GM23338 (cell line): ENCODE results near the gene PHYHD1. TPM values are rescaled to one million over a fixed set of nuclear protein-coding genes. Genes with fewer than 3 reads are reported as not detected.
A peak's percentile ranks its signal among the peaks of the same experiment; 100 is the strongest.
"Not testable (repeated sequence)": the region's sequence is repeated elsewhere in the genome, so short reads cannot be mapped to it uniquely, and the experiment has no call there.

Experiments used
- ATAC-seq: fragments of 200-7000 bp; cut with Tn5 transposase; 3 replicates; pipeline ENCODE4 v1.9.1; 2020
- DNase-seq: peaks from one replicate; pipeline ENCODE4 v3.0.0-alpha.2; 2015; ENCODE audit warnings: low spot score
- H2AFZ ChIP-seq: fragments of 200-600 bp; sonication (generic); 2 replicates; pipeline ENCODE4 v1.8.0; 2016; ENCODE audit warnings: antibody characterized with exemption, mild to moderate bottlenecking, moderate library complexity
- H3F3A ChIP-seq: fragments of 200-600 bp; sonication (generic); replicated peaks from 2 replicates; pipeline ENCODE4 v1.8.0; 2017; ENCODE audit warnings: antibody characterized with exemption, mixed run types, low read depth
- H3K27ac ChIP-seq: fragments of 200-600 bp; sonication (generic); 2 replicates; pipeline ENCODE4 v1.6.1; 2016; ENCODE audit warnings: low read depth
- H3K27me3 ChIP-seq: fragments of 200-600 bp; sonication (generic); 2 replicates; pipeline ENCODE4 v1.8.0; 2016; ENCODE audit warnings: mild to moderate bottlenecking, mixed run types, moderate library complexity; ENCODE audit not compliant: insufficient read depth
- H3K36me3 ChIP-seq: fragments of 200-600 bp; sonication (generic); 2 replicates; pipeline ENCODE4 v1.8.0; 2016; ENCODE audit warnings: mild to moderate bottlenecking; ENCODE audit not compliant: insufficient read depth
- H3K4me1 ChIP-seq: fragments of 200-600 bp; sonication (generic); 2 replicates; pipeline ENCODE4 v1.8.0; 2016; ENCODE audit warnings: mild to moderate bottlenecking, moderate library complexity; ENCODE audit not compliant: insufficient read depth
- H3K4me2 ChIP-seq: fragments of 200-600 bp; sonication (generic); 2 replicates; pipeline ENCODE4 v1.7.1; 2017; ENCODE audit warnings: mixed run types
- H3K4me3 ChIP-seq: fragments of 200-600 bp; sonication (generic); 2 replicates; pipeline ENCODE4 v1.6.1; 2016; ENCODE audit warnings: mixed run types
- H3K79me2 ChIP-seq: fragments of 200-600 bp; sonication (generic); replicated peaks from 2 replicates; pipeline ENCODE4 v1.8.0; 2017; ENCODE audit warnings: mild to moderate bottlenecking; ENCODE audit not compliant: insufficient read depth
- H3K9me2 ChIP-seq: fragments of 200-600 bp; sonication (generic); 2 replicates; pipeline ENCODE4 v1.8.0; 2017; ENCODE audit not compliant: insufficient read depth
- H4K20me1 ChIP-seq: fragments of 200-600 bp; sonication (generic); replicated peaks from 2 replicates; pipeline ENCODE4 v1.8.0; 2017; ENCODE audit warnings: mild to moderate bottlenecking; ENCODE audit not compliant: insufficient read depth
- H3K27ac Mint-ChIP-seq: 2 replicates; pipeline ENCODE4 v1.8.0; 2020; ENCODE audit warnings: inconsistent platforms, mild to moderate bottlenecking, moderate library complexity, mixed read lengths
- H3K27me3 Mint-ChIP-seq: 3 replicates; pipeline ENCODE4 v1.8.0; 2022; ENCODE audit warnings: low read depth, mild to moderate bottlenecking, moderate library complexity, mixed read lengths, inconsistent platforms; ENCODE audit not compliant: insufficient read depth, poor library complexity
- H3K36me3 Mint-ChIP-seq: 3 replicates; pipeline ENCODE4 v1.8.0; 2021; ENCODE audit warnings: low read depth, mild to moderate bottlenecking, inconsistent platforms, moderate library complexity, mixed read lengths
- H3K4me1 Mint-ChIP-seq: 3 replicates; pipeline ENCODE4 v1.8.0; 2020; ENCODE audit warnings: mild to moderate bottlenecking, inconsistent platforms, mixed read lengths
- H3K4me3 Mint-ChIP-seq: 3 replicates; pipeline ENCODE4 v1.8.0; 2021; ENCODE audit warnings: moderate library complexity, mild to moderate bottlenecking, inconsistent platforms, mixed read lengths
- H3K9me3 Mint-ChIP-seq: 3 replicates; pipeline ENCODE4 v1.8.0; 2020; ENCODE audit warnings: moderate library complexity, mild to moderate bottlenecking, inconsistent platforms, mixed read lengths
- NANOG ChIP-seq: IDR thresholded peaks from 2 replicates; pipeline ENCODE4 v1.6.1; 2016; ENCODE audit warnings: antibody characterized with exemption, borderline replicate concordance
- POLR2AphosphoS5 ChIP-seq: IDR thresholded peaks from 2 replicates; pipeline ENCODE4 v1.6.1; 2016; ENCODE audit warnings: antibody characterized with exemption, low read depth
- ZNF114 ChIP-seq: fragments of 250-450 bp; sonication (Bioruptor Pico); IDR thresholded peaks from 2 replicates; pipeline ENCODE4 v1.5.0; 2020; ENCODE audit warnings: mild to moderate bottlenecking, moderate library complexity
- polyA plus RNA-seq: library from polyadenylated mRNA; unstranded; fragments of >200 nt; fragmentation: Nextera tagmentation; extraction: Ambion mirVana; gene quantifications from 2 replicates; pipeline ENCODE4 v1.2.1, GENCODE V29; 2016
- total RNA-seq: library from RNA; depleted of rRNA; stranded (reverse); fragments of >200 nt; shearing (Covaris generic); gene quantifications from 2 replicates; pipeline ENCODE4 v1.2.3, GENCODE V29; 2014
- TF ChIP-seq, protein P1 (sequence below): IDR thresholded peaks from one replicate; pipeline ENCODE4 v1.6.1; 2018; ENCODE audit warnings: antibody characterized with exemption; ENCODE audit not compliant: unreplicated experiment

The PHYHD1 gene
- total and polyA plus RNA-seq, 2 experiments from 2014 or later = 10.4 to 16.8 TPM

DNA sequence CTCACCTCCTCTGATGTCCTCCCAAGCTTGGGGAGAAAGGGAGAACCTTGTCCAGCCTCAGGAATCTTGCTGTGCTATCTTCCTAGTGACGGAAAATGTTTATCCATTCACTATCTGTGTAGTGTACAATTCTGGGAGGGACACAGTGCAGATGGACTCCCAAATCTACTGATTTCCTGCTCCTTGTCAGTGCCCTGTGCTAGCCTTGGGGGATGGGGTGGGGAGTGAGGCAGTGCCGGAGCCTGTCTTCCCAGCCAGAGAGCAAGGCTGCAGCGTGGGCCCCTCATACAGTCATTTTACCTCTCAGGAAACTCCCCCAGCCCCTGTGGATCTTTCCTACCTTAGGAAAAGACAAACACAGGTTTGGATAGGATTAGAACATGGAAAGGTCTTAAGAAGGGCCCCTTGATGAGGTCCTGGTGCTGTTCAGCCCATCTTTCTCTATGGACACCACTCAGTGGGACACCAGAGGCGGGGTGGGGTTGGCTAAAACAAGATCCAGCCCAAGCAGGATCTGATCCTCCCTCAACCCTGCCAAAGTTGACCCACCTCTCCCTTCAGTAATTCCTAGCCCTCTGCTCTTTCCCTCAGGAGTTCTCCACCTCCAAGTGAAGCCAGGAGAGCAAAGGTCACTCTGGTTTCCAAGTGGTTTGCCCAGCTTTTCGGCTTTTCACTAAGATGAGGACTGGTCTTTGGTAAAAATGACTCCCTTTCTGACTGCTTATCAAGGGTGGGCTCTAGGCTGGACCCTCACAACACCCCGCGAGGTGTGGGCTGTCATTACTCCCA lies 23.2 kb downstream of the PHYHD1 start:
- Mint-ChIP-seq H3K27me3 (peaks cover 11% of the 10 kb centered on the region), H3K4me3 (no peak overlapping the region; the same call in 2 of the 3 replicates), H3K36me3 (peaks cover 20% of the 10 kb centered on the region), H3K4me1 (peaks cover 18% of the 10 kb centered on the region), H3K9me3 (no peaks in the 10 kb centered on the region), H3K27ac (no peak overlapping the region)
- no peaks in the 10 kb centered on the region; the same call in 1 of the 2 replicates for H3K4me1 ChIP-seq
- H3K4me3 ChIP-seq = no peak overlapping the region
- no peaks in the 10 kb centered on the region for H3K27me3 ChIP-seq
- no peak for TF ChIP-seq POLR2AphosphoS5
- H3K79me2 ChIP-seq = peaks cover 28% of the 10 kb centered on the region
- H3F3A ChIP-seq = 0 out of 2 replicates have a peak, but pooled peaks cover 6% of the 10 kb centered on the region
- no peaks in the 10 kb centered on the region; the same call in none of the 2 replicates for H4K20me1 ChIP-seq
- H3K9me2 ChIP-seq = no peaks in the 10 kb centered on the region
- ATAC-seq (no peak), DNase-seq (no peak)
- H3K4me2 ChIP-seq = no peak overlapping the region
- no peak overlapping the region for H2AFZ ChIP-seq
- H3K36me3 ChIP-seq = 0 out of 2 replicates have a peak, but pooled peaks cover 1% of the 10 kb centered on the region
- no peak overlapping the region for H3K27ac ChIP-seq

DNA sequence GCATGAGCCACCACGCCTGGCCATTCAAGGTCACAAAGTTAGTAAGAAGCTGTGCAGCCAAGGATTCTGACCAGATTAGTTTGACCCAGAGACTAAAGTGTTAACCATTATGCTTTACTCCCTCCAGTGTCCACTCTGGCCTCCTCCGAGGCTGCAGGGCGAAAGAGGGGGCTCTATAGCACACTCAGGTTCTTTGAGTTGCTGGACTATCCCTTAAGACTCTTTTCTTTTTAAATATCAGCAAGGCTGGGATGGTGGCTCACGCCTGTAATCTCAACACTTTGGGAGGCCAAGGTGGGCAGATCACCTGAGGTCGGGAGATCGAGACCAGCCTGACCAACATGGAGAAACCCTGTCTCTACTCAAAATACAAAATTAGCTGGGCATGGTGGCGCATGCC lies 24.2 kb downstream of the PHYHD1 start:
- not testable (repeated sequence) for H3K9me2 ChIP-seq, H3K9me3 Mint-ChIP-seq, H3K27me3 ChIP-seq, DNase-seq, H3K4me2 ChIP-seq, H3K27ac Mint-ChIP-seq, H2AFZ ChIP-seq, H3K4me1 ChIP-seq, H3K4me3 Mint-ChIP-seq, ATAC-seq, H3F3A ChIP-seq, H3K4me3 ChIP-seq, H3K36me3 ChIP-seq, H4K20me1 ChIP-seq, H3K27ac ChIP-seq
- H3K79me2 ChIP-seq = peaks cover 32% of the 10 kb centered on the region
- Mint-ChIP-seq H3K36me3 (peaks cover 21% of the 10 kb centered on the region), H3K4me1 (peaks cover 18% of the 10 kb centered on the region), H3K27me3 (peaks cover 11% of the 10 kb centered on the region)

DNA sequence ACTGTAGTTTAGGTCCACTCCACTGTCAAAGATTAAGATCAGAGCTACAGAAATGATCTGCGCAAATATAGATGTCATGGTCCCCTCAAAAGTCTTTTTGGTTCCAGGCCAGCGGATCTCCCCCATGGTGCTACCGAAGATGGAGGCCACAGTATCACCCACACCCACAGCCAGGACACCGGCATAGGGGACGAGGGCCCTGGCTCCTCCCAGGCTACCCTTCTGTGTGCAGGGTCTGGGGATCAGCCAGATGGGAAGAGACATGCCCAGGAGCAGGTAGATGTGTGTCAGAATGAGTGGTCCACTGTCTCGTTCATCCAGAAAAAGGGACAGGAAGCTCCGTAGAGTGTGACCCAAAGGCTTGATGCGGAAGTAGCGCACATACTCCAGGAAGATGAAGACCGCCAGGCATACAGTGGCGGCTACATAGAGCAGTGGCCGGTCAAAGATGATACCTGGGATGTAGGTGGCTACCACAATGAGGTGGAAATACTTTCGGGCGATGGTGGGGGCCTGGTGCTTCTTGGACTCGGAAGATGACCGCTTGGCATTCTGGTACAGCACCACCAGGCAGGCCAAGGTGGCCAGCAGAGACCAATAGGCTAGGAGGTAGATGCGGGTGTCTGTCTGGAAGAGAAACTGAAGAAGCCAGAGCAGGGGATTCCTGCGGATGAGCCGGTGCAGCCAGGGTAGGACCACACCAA lies 25.2 kb downstream of the PHYHD1 start:
- Histone ChIP-seq H3K4me3 (peak overlapping the region; percentile 99; the same call in 1 of the 2 replicates), H2AFZ (no peak overlapping the region), H3K9me2 (no peaks in the 10 kb centered on the region), H3K4me2 (peak overlapping the region; percentile 99), H3F3A (0 out of 2 replicates have a peak, but pooled peaks cover 6% of the 10 kb centered on the region), H3K79me2 (peaks cover 35% of the 10 kb centered on the region), H3K27ac (no peak overlapping the region), H3K4me1 (no peaks in the 10 kb centered on the region; the same call in 1 of the 2 replicates), H3K27me3 (no peaks in the 10 kb centered on the region), H3K36me3 (0 out of 2 replicates have a peak, but pooled peaks cover 9% of the 10 kb centered on the region), H4K20me1 (no peaks in the 10 kb centered on the region; the same call in none of the 2 replicates)
- Mint-ChIP-seq H3K4me3 (peak overlapping the region; percentile 93), H3K4me1 (peaks cover 18% of the 10 kb centered on the region), H3K9me3 (no peaks in the 10 kb centered on the region), H3K36me3 (peaks cover 31% of the 10 kb centered on the region), H3K27me3 (peaks cover 11% of the 10 kb centered on the region), H3K27ac (no peak overlapping the region)
- no peak for ATAC-seq
- DNase-seq = no peak
- TF ChIP-seq, protein P1, sequence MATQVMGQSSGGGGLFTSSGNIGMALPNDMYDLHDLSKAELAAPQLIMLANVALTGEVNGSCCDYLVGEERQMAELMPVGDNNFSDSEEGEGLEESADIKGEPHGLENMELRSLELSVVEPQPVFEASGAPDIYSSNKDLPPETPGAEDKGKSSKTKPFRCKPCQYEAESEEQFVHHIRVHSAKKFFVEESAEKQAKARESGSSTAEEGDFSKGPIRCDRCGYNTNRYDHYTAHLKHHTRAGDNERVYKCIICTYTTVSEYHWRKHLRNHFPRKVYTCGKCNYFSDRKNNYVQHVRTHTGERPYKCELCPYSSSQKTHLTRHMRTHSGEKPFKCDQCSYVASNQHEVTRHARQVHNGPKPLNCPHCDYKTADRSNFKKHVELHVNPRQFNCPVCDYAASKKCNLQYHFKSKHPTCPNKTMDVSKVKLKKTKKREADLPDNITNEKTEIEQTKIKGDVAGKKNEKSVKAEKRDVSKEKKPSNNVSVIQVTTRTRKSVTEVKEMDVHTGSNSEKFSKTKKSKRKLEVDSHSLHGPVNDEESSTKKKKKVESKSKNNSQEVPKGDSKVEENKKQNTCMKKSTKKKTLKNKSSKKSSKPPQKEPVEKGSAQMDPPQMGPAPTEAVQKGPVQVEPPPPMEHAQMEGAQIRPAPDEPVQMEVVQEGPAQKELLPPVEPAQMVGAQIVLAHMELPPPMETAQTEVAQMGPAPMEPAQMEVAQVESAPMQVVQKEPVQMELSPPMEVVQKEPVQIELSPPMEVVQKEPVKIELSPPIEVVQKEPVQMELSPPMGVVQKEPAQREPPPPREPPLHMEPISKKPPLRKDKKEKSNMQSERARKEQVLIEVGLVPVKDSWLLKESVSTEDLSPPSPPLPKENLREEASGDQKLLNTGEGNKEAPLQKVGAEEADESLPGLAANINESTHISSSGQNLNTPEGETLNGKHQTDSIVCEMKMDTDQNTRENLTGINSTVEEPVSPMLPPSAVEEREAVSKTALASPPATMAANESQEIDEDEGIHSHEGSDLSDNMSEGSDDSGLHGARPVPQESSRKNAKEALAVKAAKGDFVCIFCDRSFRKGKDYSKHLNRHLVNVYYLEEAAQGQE = no peak
- no peak for TF ChIP-seq ZNF114 (CRISPR knock-in tag)
- no peak for TF ChIP-seq NANOG
